ENCODE measurements around the gene LEKR1. TPM values are rescaled to one million over a fixed set of nuclear protein-coding genes. Genes with fewer than 3 reads are reported as not detected.

The LEKR1 gene
- total and polyA plus RNA-seq, 2 of the 13 experiments (the other 11 are each of a cell fraction or from before 2014, with no cell fraction given) = 0.49 to 1.5 TPM

- Histone ChIP-seq H3K27me3 (ENCODE audit: control insufficient read depth in 1 of 2, insufficient read depth in 2 of 2, low read length in 2 of 2) (no peaks in the 10 kb centered on the region), H2AFZ (ENCODE audit: low read length) (no peak overlapping the region), H3K9me3 (ENCODE audit: low read length) (no peaks in the 10 kb centered on the region), H3K4me2 (ENCODE audit: low read depth, low read length) (no peak overlapping the region), H4K20me1 (ENCODE audit: insufficient read depth, low read length) (no peaks in the 10 kb centered on the region), H3K9ac (ENCODE audit: insufficient read depth, low read depth, low read length) (no peak overlapping the region), H3K27ac (ENCODE audit: extremely low read length, insufficient read depth, low read length) (no peak overlapping the region), H3K79me2 (ENCODE audit: insufficient read depth, low read length) (no peaks in the 10 kb centered on the region), H3K36me3 (replicated peaks in 1 of 2; ENCODE audit: control insufficient read depth in 1 of 2, insufficient read depth in 2 of 2, low read length in 2 of 2) (no peaks in the 10 kb centered on the region), H3K4me1 (ENCODE audit: insufficient read depth, low read length) (no peaks in the 10 kb centered on the region), H3K4me3 (replicated peaks in 1 of 3; ENCODE audit: insufficient read depth in 1 of 3, low read depth in 2 of 3, low read length in 3 of 3) (no peak overlapping the region)
- TF ChIP-seq ZNF850 (CRISPR knock-in tag; conservative IDR thresholded peaks at IDR 0.05) = no peak
- no peak for TF ChIP-seq ZFY (CRISPR knock-in tag; IDR thresholded peaks at IDR 0.05)
- TF ChIP-seq ISL2 (CRISPR knock-in tag; IDR thresholded peaks at IDR 0.05) = no peak
- no peak for TF ChIP-seq SNAI1 (CRISPR knock-in tag; IDR thresholded peaks at IDR 0.05; ENCODE audit: borderline replicate concordance)
- no peak for TF ChIP-seq FOSL2 (CRISPR knock-in tag; IDR thresholded peaks at IDR 0.05)
- no peak for TF ChIP-seq PHF5A (CRISPR knock-in tag; IDR thresholded peaks at IDR 0.05; ENCODE audit: low read depth, unreplicated experiment)
- no peak for TF ChIP-seq ZNF547 (CRISPR knock-in tag; IDR thresholded peaks at IDR 0.05)
- no peak for TF ChIP-seq ZNF619 (CRISPR knock-in tag; IDR thresholded peaks at IDR 0.05)
- no peak for TF ChIP-seq ZSCAN9 (CRISPR knock-in tag; IDR thresholded peaks at IDR 0.05; ENCODE audit: borderline replicate concordance)
- TF ChIP-seq ZBTB37 (CRISPR knock-in tag; IDR thresholded peaks at IDR 0.05) = no peak
- in situ Hi-C loops (cut with HindIII; ENCODE audit: extremely low pct_ligation_motif_present, low pct_unique_long_range_greater_than_20kb) = no loop called here
- ATAC-seq = no peak
- intact Hi-C loops (cut with micrococcal nuclease; ENCODE audit: unreplicated experiment) = no loop called here
- no peak for FAIRE-seq
- ChIA-PET CTCF (ENCODE audit: low intra/inter-chr PET ratio, low total read pairs) (no interaction called here), POLR2A (no interaction called here)
- BruUV-seq (replicated peaks) = no TSS peak
- WGBS (ENCODE audit: low lambda C conversion rate) = 40% methylated on average over 1 of the region's 1 CpG
- no peak for DNase-seq (ENCODE audit: low spot score)
Observed at GRCh38 chr3:156923349-156923748, 97.2 kb downstream of the LEKR1 start.
